ENCODE measurements around the gene TMCO4.

- TF ChIP-seq EZH2phosphoT487 (IDR thresholded peaks at IDR 0.05; ENCODE audit: low read depth) (no peak), CTCF (IDR thresholded peaks at IDR 0.05; ENCODE audit: low read depth, low read length) (no peak)
Measured at GRCh38 chr1:19813643-19813960, 13.9 kb upstream of the TMCO4 start.
